ENCODE measurements around the gene F10. TPM values are rescaled to one million over a fixed set of nuclear protein-coding genes. Genes with fewer than 3 reads are reported as not detected.

The F10 gene
- total and polyA plus RNA-seq, 3 donors from 2014 or later: 19.9 to 33.7 (median 31.9) TPM

DNA sequence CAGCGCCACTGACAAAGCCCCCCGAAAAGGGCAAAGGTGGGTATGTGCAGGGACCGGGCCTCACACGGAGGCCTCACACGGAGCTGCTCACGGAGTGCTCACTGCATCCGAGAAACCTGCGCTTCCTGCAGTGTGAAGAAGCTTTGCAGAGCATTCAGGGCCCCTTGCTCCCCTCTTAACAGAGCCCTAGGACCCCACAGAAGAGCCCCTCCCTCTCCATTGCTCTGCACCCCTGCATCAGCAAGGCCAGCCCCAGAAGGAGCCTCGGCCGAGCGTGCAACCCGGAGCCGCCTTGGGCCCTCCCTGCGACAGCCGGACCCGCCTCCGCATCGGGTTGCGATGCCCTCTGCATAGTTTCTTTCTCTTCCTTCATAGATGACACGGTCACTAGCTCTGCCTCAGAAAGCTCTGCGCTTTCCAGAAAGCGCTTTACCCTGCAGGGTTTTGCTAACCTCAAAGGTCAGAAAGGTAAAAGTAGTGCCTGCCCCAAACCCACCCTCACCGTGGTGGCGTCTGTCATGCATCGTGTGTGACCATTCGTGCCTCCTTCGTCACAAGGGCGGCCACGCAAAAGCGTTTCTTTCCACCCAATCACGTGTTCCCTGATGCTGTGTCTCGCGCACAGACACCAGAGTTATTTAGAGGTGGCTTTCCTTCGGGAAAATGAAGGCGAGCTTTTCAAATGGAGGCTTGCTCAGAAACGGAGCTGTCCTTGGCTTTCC lies 32.7 kb upstream of the F10 start:
- Histone ChIP-seq H3K27ac (no peak overlapping the region), H3K9me3 (no peaks in the 10 kb centered on the region), H3K27me3 (no peaks in the 10 kb centered on the region), H3K4me1 (no peaks in the 10 kb centered on the region), H3K4me3 (no peak overlapping the region), H3K36me3 (ENCODE audit: low read depth, missing control alignments) (no peaks in the 10 kb centered on the region)
- TF ChIP-seq, protein P1, sequence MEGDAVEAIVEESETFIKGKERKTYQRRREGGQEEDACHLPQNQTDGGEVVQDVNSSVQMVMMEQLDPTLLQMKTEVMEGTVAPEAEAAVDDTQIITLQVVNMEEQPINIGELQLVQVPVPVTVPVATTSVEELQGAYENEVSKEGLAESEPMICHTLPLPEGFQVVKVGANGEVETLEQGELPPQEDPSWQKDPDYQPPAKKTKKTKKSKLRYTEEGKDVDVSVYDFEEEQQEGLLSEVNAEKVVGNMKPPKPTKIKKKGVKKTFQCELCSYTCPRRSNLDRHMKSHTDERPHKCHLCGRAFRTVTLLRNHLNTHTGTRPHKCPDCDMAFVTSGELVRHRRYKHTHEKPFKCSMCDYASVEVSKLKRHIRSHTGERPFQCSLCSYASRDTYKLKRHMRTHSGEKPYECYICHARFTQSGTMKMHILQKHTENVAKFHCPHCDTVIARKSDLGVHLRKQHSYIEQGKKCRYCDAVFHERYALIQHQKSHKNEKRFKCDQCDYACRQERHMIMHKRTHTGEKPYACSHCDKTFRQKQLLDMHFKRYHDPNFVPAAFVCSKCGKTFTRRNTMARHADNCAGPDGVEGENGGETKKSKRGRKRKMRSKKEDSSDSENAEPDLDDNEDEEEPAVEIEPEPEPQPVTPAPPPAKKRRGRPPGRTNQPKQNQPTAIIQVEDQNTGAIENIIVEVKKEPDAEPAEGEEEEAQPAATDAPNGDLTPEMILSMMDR (IDR thresholded peaks at IDR 0.05): no peak
- TF ChIP-seq POLR2A (IDR thresholded peaks at IDR 0.05): no peak
- intact Hi-C loops (cut with DNase I; ENCODE audit: low total_unique reads): no loop called here
- DNase-seq: no peak
- WGBS, 2 donors: 86 to 88% methylated on average over 28 to 36 of the region's 36 CpGs

DNA sequence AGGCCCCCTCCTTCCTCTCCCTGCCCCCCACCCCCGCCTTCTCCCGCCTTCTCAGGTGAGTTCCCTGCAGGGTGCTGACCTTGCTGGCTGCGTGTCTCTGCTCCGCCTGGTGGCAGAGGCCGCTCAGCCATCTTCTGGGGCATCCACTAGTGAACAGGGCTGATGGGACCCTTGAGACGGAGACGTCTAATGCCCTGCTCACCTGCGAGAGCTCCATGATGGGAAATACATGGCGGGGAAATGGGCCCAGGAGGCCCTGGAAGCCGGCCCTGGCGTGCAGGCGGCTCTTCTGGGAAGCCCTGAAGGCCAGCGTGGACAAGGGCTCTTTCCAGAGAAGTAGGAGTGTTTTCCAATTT lies 32.2 kb upstream of the F10 start:
- TF ChIP-seq, protein P1 (IDR thresholded peaks at IDR 0.05): no peak
- TF ChIP-seq POLR2A (IDR thresholded peaks at IDR 0.05): no peak
- WGBS, 2 donors: 86 to 92% methylated on average over 11 to 13 of the region's 13 CpGs
- DNase-seq: no peak
- no peak overlapping the region for H3K27ac ChIP-seq
- intact Hi-C loops (cut with DNase I; ENCODE audit: low total_unique reads): no loop called here
- H3K36me3 ChIP-seq (ENCODE audit: low read depth, missing control alignments): no peaks in the 10 kb centered on the region
- H3K4me3 ChIP-seq: no peak overlapping the region
- H3K9me3 ChIP-seq: no peaks in the 10 kb centered on the region
- H3K27me3 ChIP-seq: no peaks in the 10 kb centered on the region
- H3K4me1 ChIP-seq: no peaks in the 10 kb centered on the region

GRCh38 chr13:113090806-113091205 lies 31.8 kb upstream of the F10 start:
- no peak overlapping the region for H3K4me3 ChIP-seq
- no peak for DNase-seq

GRCh38 chr13:113091211-113091771 lies 31.3 kb upstream of the F10 start:
- DNase-seq: no peak
- Histone ChIP-seq H3K27me3 (no peaks in the 10 kb centered on the region), H3K9me3 (no peaks in the 10 kb centered on the region), H3K4me3 (no peak overlapping the region), H3K4me1 (no peaks in the 10 kb centered on the region), H3K36me3 (ENCODE audit: low read depth, missing control alignments) (no peaks in the 10 kb centered on the region), H3K27ac (no peak overlapping the region)
- 87 to 90% methylated on average over 16 to 30 of the region's 30 CpGs for WGBS, 2 donors
- TF ChIP-seq, protein P1 (IDR thresholded peaks at IDR 0.05): no peak
- TF ChIP-seq POLR2A (IDR thresholded peaks at IDR 0.05): no peak
- intact Hi-C loops (cut with DNase I; ENCODE audit: low total_unique reads): no loop called here

More at GRCh38 chr13:113090806-113091205, 31.8 kb upstream of the F10 start:
- H3K27me3 ChIP-seq: no peaks in the 10 kb centered on the region
- no peaks in the 10 kb centered on the region for H3K9me3 ChIP-seq
- H3K36me3 ChIP-seq (ENCODE audit: low read depth, missing control alignments): no peaks in the 10 kb centered on the region
- no peak overlapping the region for H3K27ac ChIP-seq
- TF ChIP-seq, protein P1 (IDR thresholded peaks at IDR 0.05): no peak
- no peak for TF ChIP-seq POLR2A (IDR thresholded peaks at IDR 0.05)
- 88 to 91% methylated on average over 24 of the region's 24 CpGs for WGBS, 2 donors
- intact Hi-C loops (cut with DNase I; ENCODE audit: low total_unique reads): no loop called here
- H3K4me1 ChIP-seq: no peaks in the 10 kb centered on the region
